ENCODE measurements around the gene ETNPPL.

- TF ChIP-seq CTCF (IDR thresholded peaks at IDR 0.05) (no peak), POLR2A (IDR thresholded peaks at IDR 0.05) (no peak)
These were observed 48.6 kb upstream of the ETNPPL start for GRCh38 chr4:108811486-108811885.

Measured in uterus (tissue), 2 donors.